Mucosa of rectum (tissue), 2 donors: ENCODE measurements around the gene LRP11.

Experiments
- H3K27ac ChIP-seq, 2 donors: one replicate each; pipeline ENCODE4 v1.7.0; 2013; ENCODE audit warnings: inconsistent platforms in 2 of 2, low read depth in 2 of 2, low read length in 2 of 2
- H3K27me3 ChIP-seq, 2 donors: one replicate each; pipeline ENCODE4 v1.7.0; 2013; ENCODE audit warnings: low read length in 2 of 2; ENCODE audit not compliant: control insufficient read depth in 2 of 2, insufficient read depth in 2 of 2
- H3K36me3 ChIP-seq, 2 donors: one replicate each; pipeline ENCODE4 v1.7.0; 2013; ENCODE audit warnings: low read length in 2 of 2; ENCODE audit not compliant: control insufficient read depth in 2 of 2, insufficient read depth in 2 of 2
- H3K4me1 ChIP-seq, 2 donors: one replicate each; pipeline ENCODE4 v1.7.0; 2013; ENCODE audit warnings: low read length in 2 of 2, mild to moderate bottlenecking in 1 of 2; ENCODE audit not compliant: control insufficient read depth in 2 of 2, insufficient read depth in 2 of 2
- H3K4me3 ChIP-seq, 2 donors: one replicate each; pipeline ENCODE4 v1.7.0; 2013; ENCODE audit warnings: low read length in 2 of 2
- H3K9ac ChIP-seq, 2 donors: one replicate each; pipeline ENCODE4 v1.7.0; 2013; ENCODE audit warnings: low read length in 2 of 2, low read depth in 1 of 2, mild to moderate bottlenecking in 1 of 2
- H3K9me3 ChIP-seq, 2 donors: one replicate each; pipeline ENCODE4 v1.7.0; 2013; ENCODE audit warnings: low read length in 2 of 2; ENCODE audit not compliant: control insufficient read depth in 2 of 2
- donor health status: healthy.
- donor health status: Normal muscosa, but diverticular disease.

LRP11 gene

GRCh38 chr6:149842331-149842730 is 21.8 kb downstream of the LRP11 start:
- Histone ChIP-seq H3K4me1 (peaks cover 10 to 13% of the 10 kb centered on the region in 2 donors), H3K9me3 (no peaks in the 10 kb centered on the region), H3K36me3 (no peaks in the 10 kb centered on the region), H3K9ac (no peak overlapping the region), H3K27ac (no peak overlapping the region), H3K27me3 (no peaks in the 10 kb centered on the region), H3K4me3 (no peak overlapping the region)

DNA sequence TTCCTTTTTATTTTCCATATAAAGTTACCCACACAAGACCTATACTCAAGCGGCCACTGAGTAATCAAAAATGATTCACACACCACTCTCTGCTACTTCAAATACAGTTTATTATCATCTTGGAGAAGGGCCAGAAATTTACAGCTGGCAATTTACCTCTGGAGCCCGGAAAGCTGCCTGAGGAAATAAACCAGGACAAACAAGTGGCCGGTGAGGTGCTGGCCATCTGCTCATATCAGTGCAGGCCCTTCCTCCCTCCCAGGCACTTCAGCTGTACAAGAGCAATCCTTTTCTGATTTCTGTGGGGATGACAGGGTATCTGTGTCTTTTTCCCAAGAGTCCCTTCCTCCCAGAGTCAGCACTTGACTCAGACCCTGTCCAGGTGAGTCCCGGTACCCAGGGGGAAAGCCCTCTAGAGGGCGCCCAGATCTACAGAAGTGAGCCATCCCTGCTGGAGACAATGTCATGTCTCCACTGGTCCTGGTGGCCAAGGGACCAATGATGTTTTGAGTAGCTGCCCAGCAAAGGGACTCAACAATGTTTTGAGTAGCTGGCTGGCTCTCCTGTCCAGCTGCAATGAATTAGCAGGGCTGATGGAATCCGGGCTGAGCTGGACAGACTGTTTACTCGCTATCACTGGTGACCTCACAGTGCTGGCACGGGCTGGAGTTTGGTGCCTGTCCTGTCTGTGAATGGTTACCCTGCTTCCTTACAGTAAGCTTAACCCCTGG is 23.6 kb downstream of the LRP11 start:
- Histone ChIP-seq H3K9me3 (no peaks in the 10 kb centered on the region), H3K9ac (no peak overlapping the region), H3K27me3 (no peaks in the 10 kb centered on the region), H3K27ac (no peak overlapping the region), H3K36me3 (peaks cover 0 to 2% of the 10 kb centered on the region in 2 donors), H3K4me3 (no peak overlapping the region), H3K4me1 (peaks cover 9% of the 10 kb centered on the region in 2 donors)

GRCh38 chr6:149834513-149835481 is 29.4 kb downstream of the LRP11 start:
- H3K4me3 ChIP-seq = no peak overlapping the region
- H3K27ac ChIP-seq = no peak overlapping the region
- H3K9ac ChIP-seq = no peak overlapping the region
- no peaks in the 10 kb centered on the region for H3K4me1 ChIP-seq
- H3K27me3 ChIP-seq = no peaks in the 10 kb centered on the region
- peaks cover 0 to 2% of the 10 kb centered on the region in 2 donors for H3K36me3 ChIP-seq
- no peaks in the 10 kb centered on the region for H3K9me3 ChIP-seq

DNA sequence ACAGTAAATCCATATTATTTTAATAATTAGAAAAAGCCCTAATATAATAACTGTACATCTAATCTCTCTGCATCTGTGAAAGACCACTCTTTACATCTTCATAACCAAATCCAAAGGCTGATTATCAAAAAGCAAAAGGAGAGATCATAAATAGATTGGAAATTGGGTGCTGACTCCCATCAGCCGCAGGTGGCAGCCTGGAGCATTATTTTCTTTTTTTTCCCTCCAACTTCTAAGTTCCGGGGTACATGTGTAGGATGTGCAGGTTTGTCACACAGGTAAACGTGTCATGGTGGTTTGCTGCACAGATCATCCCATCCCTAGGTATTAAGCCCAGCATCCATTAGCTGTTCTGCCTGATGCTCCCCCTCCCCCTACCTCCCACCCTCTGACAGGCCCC is 30.5 kb downstream of the LRP11 start:
- Histone ChIP-seq H3K9ac (no peak overlapping the region), H3K27ac (no peak overlapping the region), H3K4me3 (no peak overlapping the region), H3K9me3 (no peaks in the 10 kb centered on the region), H3K27me3 (no peaks in the 10 kb centered on the region), H3K36me3 (peaks cover 0 to 2% of the 10 kb centered on the region in 2 donors), H3K4me1 (no peaks in the 10 kb centered on the region)

DNA sequence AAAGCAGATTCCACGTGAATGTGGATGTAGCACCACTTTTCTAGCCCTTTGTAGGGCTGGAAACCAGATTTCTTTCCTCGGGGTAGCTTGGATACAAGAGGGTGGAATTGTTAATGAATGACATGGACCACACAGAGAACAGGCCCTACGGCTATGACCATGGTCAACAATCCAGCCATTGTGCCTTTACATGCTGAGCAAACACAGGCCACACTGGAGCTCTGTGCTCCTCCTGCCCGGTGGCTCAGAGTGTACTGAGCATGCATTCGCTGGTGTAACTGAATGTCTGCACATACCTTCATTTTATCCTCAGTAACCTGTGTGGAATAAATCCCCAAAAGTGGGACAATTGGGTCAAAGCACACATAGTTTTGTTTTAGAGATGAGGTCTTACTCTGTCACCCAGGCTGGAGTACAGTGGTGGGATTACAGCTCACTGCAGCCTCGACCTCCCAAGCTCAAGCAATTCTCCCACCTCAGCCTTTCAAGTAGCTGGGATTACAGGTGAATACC is 32.8 kb downstream of the LRP11 start:
- Histone ChIP-seq H3K4me3 (no peak overlapping the region), H3K9ac (no peak overlapping the region), H3K27ac (no peak overlapping the region), H3K9me3 (no peaks in the 10 kb centered on the region), H3K4me1 (no peaks in the 10 kb centered on the region), H3K36me3 (no peaks in the 10 kb centered on the region), H3K27me3 (no peaks in the 10 kb centered on the region)

GRCh38 chr6:149830731-149831307 is 33.3 kb downstream of the LRP11 start:
- Histone ChIP-seq H3K27me3 (no peaks in the 10 kb centered on the region), H3K9me3 (no peaks in the 10 kb centered on the region), H3K4me3 (no peak overlapping the region), H3K36me3 (no peaks in the 10 kb centered on the region), H3K9ac (no peak overlapping the region), H3K4me1 (no peaks in the 10 kb centered on the region), H3K27ac (no peak overlapping the region)

GRCh38 chr6:149825292-149825691 is 38.9 kb downstream of the LRP11 start:
- Histone ChIP-seq H3K27me3 (no peaks in the 10 kb centered on the region), H3K4me1 (no peaks in the 10 kb centered on the region), H3K9ac (no peak overlapping the region), H3K4me3 (no peak overlapping the region), H3K9me3 (no peaks in the 10 kb centered on the region), H3K36me3 (peaks cover 0 to 3% of the 10 kb centered on the region in 2 donors), H3K27ac (no peak overlapping the region)

GRCh38 chr6:149823013-149823412 is 41.1 kb downstream of the LRP11 start:
- Histone ChIP-seq H3K9me3 (no peaks in the 10 kb centered on the region), H3K36me3 (peaks cover 0 to 3% of the 10 kb centered on the region in 2 donors), H3K4me1 (no peaks in the 10 kb centered on the region), H3K27me3 (no peaks in the 10 kb centered on the region), H3K4me3 (no peak overlapping the region), H3K9ac (no peak overlapping the region), H3K27ac (no peak overlapping the region)

DNA sequence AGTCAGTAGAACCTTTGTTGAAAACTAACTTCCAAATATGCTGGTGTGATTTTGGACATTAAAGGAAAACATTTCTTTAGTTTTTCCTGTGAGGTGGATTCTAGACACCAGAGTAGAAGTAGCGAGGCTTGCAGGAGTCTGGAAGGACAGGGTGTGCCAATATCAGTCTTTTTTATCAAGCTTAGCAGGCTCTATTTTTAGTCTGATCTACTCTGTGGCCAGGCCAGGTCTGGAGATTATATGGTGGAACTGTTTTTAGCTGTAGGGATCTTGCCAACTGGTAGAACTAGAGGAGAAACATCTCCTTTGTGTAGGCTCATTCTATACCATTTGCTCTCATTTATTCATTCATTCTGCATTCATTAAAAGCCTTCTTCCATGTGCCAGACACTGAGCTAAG is 42.7 kb downstream of the LRP11 start:
- H3K36me3 ChIP-seq = peaks cover 0 to 3% of the 10 kb centered on the region in 2 donors
- H3K27me3 ChIP-seq = no peaks in the 10 kb centered on the region
- H3K4me1 ChIP-seq = no peaks in the 10 kb centered on the region
- H3K27ac ChIP-seq = no peak overlapping the region
- no peak overlapping the region for H3K9ac ChIP-seq
- no peaks in the 10 kb centered on the region for H3K9me3 ChIP-seq
- no peak overlapping the region for H3K4me3 ChIP-seq

GRCh38 chr6:149820506-149820905 is 43.7 kb downstream of the LRP11 start:
- no peak overlapping the region for H3K4me3 ChIP-seq
- no peaks in the 10 kb centered on the region for H3K27me3 ChIP-seq
- H3K4me1 ChIP-seq = no peaks in the 10 kb centered on the region
- H3K9ac ChIP-seq = no peak overlapping the region
- H3K27ac ChIP-seq = no peak overlapping the region
- no peaks in the 10 kb centered on the region for H3K9me3 ChIP-seq
- H3K36me3 ChIP-seq = peaks cover 0 to 3% of the 10 kb centered on the region in 2 donors
